Embryonic facial prominence (tissue), 1 donor: ENCODE measurements around the gene FAAH2.
"Not testable (repeated sequence)": the region's sequence is repeated elsewhere in the genome, so short reads cannot be mapped to it uniquely, and the experiment has no call there.

Experiments
- DNase-seq: peaks from one replicate; pipeline ENCODE4 v3.0.0-alpha.2; 2016; ENCODE audit errors: extremely low spot score

The FAAH2 gene

GRCh38 chrX:57286507-57287251, at the start of gene FAAH2:
FAAH2 (plus strand) TSS chrX:57286706; CDS start chrX:57286826, 120 bp downstream.
- no peak for DNase-seq

- DNase-seq, result no peak
Observed at GRCh38 chrX:57241967-57242366, 44.5 kb upstream of the FAAH2 start.

GRCh38 chrX:57251965-57252364, 34.5 kb upstream of the FAAH2 start:
- no peak for DNase-seq

GRCh38 chrX:57265126-57265525, 21.4 kb upstream of the FAAH2 start:
- DNase-seq, result no peak

GRCh38 chrX:57266275-57266674, 20.2 kb upstream of the FAAH2 start:
- no peak for DNase-seq

- DNase-seq, result no peak
Observed at GRCh38 chrX:57266871-57267270, 19.6 kb upstream of the FAAH2 start.

GRCh38 chrX:57267308-57267707, 19.2 kb upstream of the FAAH2 start:
- no peak for DNase-seq

GRCh38 chrX:57270980-57271379, 15.5 kb upstream of the FAAH2 start:
- no peak for DNase-seq

GRCh38 chrX:57282568-57282967, 3.9 kb upstream of the FAAH2 start:
- no peak for DNase-seq

- no peak for DNase-seq
Observed at GRCh38 chrX:57285001-57285400, 1.5 kb upstream of the FAAH2 start.

GRCh38 chrX:57289089-57289488, 2.6 kb downstream of the FAAH2 start:
- no peak for DNase-seq

- no peak for DNase-seq
Observed at GRCh38 chrX:57294961-57295360, 8.5 kb downstream of the FAAH2 start.

GRCh38 chrX:57295679-57296078, 9.2 kb downstream of the FAAH2 start:
- DNase-seq, result not testable (repeated sequence)

GRCh38 chrX:57313583-57314215, 27.2 kb downstream of the FAAH2 start:
- no peak for DNase-seq

GRCh38 chrX:57329008-57329407, 42.5 kb downstream of the FAAH2 start:
- DNase-seq, result no peak

- not testable (repeated sequence) for DNase-seq
Observed at GRCh38 chrX:57335790-57336189, 49.3 kb downstream of the FAAH2 start.

GRCh38 chrX:57353472-57354132, 67.1 kb downstream of the FAAH2 start:
- DNase-seq, result no peak

- DNase-seq, result no peak
Observed at GRCh38 chrX:57364145-57364544, 77.6 kb downstream of the FAAH2 start.

GRCh38 chrX:57366430-57366829, 79.9 kb downstream of the FAAH2 start:
- DNase-seq, result no peak

GRCh38 chrX:57367649-57368048, 81.1 kb downstream of the FAAH2 start:
- no peak for DNase-seq

- no peak for DNase-seq
Observed at GRCh38 chrX:57368158-57368557, 81.7 kb downstream of the FAAH2 start.

GRCh38 chrX:57379296-57379695, 92.8 kb downstream of the FAAH2 start:
- DNase-seq, result no peak
